NOMO-1 treated with DMSO at 0.1 percent for 48 hours (cell line): ENCODE measurements around the gene FBXL14.

ENCODE experiments used
- DNase-seq: peaks from one replicate; lab custom pipeline; 2025; ENCODE audit not compliant: unreplicated experiment; lab: John Stamatoyannopoulos, UW

The FBXL14 gene

DNA sequence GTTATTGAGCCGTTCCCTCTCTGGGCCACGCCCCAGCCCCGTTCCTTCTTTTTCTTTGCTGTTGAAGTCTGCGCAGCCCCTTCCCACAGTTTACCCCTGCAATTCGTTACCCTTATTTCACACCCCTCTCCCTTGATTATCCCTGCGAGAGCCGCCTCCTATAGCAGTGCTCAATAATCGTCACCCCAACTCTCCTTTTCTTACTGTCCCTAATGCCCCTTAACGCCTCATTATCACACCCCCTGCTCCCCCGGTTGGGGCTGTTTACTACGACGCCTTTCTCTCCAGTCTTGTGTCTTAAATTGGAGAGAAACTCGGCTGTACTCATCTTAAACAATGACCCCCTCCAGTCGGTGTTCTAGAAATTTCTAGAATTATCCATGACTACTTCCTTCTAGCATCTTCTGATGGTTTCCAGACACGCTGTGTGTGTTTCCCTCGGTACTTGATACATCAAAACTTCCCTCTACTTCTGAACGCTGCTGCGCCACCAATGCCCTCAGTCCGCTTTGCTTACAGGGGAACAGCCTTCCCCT, 713 bp upstream of the FBXL14 start:
- no peak for DNase-seq

DNA sequence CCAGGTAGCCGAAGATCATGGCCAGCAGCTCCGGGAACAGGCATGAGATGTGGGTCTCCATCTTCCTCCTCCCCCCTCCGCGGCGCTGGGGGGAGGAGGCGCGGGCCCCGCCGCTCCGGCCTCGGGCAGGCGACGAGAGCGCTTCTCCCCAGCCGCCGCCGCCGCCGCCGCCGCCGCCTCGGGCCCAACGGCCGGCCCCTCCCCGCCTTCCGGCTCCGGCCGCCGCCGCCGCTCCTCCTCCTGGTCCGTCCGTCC, 448 bp downstream of the FBXL14 start:
- peak; percentile 51 for DNase-seq

DNA sequence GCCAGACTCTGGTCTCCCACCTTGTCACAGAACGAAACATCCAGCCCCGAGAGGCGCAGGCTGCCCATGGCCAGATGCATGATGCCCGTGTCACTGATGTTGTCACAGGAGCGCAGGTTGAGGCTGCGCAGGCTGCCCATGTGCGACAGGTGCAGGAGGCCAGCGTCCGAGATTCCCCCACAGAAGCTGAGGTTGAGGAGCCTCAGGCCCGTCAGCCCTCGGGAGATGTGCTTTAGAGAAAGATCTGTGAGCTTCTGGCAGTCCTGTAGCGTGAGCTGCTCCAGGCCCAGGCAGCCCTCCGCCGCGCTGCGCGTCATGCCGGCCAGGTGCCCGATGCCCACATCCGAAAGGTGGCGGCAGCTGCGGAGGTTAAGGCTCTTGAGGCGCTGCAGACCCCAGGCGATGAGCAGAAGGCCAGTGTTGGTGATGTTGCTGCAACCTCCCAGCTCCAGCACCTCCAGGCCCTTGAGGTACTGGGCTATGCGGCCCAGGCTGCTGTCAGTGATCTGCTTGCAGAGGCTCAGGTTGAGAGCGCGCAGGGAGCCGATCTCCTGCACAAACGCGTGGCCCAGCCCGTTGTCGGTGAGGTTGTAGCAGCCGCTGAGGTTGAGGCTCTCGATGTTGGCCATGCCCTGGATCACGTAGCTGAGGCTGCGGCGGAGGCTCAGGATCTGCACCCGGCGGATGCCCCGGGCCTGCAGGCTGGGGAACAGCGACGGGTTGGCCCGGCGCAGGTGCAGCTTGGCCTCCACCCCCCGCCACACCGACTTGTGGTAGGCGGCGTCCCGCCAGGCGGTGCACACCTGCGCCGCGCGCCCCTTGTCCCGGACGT, 991 bp downstream of the FBXL14 start:
- DNase-seq = no peak

DNA sequence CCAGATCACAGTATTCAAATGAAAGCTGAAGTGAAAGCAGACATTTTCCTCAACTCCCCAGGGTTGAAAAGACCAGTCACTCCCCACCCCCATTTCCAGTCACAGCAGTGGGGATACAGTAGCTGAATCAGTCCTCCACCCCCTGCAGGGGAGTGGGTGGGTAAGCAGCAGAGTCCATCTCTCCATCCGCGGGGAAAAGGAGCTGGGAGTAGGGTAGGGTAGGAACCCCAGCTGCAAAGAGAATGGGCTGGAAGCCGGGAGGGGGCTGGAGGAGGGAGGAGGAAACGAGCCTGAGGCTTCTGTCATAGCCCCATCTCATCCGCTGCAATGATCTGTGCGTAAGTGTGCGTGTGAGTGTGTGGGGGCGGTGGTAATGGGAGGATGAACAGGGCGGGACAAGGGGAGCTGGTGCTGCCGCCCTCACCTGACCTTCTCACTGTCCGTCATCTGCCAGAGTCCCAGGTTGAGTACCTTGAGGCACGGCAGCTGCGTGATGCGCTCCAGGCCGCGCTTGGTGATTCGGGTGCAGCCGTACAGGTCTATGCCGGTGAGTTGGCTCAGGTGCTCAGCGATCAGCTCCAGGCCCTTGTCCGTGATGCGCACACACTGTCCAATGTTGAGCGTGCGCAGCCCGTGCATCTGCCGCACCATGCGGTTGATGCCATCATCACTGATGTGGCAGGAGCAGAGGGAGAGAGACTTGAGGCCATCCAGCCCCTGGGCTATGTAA, 1.8 kb downstream of the FBXL14 start:
- DNase-seq = peak; percentile 42

DNA sequence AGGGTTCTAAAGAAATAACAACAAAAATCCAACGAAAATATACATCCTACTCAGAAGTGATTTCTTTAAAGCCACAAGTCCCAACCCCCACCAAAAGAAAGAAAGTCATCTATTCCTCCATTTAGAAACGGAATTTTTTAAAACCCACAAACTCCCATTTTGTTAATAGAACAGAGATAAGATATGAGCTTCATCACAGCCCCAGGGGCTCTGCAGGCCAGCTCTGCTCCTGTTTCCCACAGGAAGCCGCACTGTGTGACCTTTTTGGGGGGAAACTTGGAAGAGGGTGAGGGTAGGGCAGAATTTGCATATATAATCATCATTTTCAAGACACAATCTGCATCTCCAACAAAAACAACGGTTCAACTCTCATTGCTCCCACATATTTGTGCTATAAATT, 2.8 kb downstream of the FBXL14 start:
- no peak for DNase-seq

DNA sequence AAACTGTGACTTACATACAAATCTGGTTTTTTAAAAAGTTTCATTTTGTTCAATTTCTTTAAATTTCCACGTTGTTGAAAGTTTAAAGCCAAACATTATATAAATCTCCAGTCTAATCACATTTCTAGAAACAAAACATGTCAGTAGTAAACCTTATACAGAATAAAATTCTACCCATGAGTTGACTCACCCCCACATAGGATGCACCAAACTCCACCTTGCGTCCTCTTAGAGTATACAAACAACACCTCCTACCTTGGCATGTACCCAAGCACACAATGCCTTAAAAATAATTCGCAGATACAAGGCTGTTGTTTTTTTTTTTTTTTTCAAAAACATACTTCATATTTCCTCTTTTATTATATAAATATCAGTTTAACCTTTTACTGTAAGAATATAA, 3.3 kb downstream of the FBXL14 start:
- no peak for DNase-seq

DNA sequence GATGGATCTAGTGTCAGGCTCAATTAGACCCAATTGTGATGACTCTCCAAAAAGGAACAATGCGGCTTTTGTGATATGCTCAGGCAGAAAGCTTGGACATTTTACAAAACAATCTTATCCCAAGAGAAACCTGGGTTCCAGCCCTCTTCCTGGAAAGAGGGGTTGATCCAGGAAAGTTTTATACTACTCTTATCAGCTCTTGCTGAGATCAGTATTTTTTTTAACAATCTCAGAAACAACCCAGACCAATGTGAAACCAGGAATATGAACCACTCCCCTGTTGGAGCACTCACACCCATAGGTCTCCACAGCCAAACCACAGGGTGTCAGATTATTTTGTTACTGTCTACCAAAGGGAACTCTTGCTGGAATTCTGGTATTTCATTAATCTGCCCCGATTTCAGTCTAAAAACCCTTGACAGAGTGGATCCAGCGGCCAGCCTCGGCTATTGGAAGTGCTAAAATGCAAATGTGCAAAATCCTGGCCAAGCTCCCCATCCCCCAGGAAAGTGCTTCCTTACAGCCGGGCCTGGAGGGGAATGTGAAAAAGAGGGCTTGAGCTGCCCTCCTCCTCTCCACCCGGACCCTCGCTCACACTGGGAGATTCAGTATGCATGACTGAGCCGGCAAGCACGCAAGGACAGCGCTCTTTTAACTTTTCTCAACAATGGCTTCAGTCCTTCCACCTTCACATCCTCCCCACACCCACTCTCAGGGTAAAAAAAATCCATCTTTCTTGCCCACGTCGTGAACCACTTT, 4.0 kb downstream of the FBXL14 start:
- DNase-seq = no peak

DNA sequence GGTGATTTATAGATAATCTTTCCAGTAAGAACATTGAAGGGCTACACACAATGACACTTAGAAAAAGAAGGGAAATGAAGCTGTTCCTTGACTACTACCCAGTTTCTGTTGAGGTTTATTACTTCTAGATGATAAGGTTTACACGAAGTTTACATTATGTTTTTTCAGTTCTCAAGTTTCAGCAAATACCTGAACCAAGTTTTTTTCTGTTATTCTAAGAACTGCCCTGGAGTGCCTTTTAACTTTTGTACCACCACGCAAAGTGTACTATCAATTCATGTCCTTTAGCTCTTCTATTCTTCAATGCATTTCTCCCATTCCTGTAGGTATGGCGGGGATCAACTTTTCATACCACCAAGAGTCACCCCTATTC, 5.8 kb downstream of the FBXL14 start:
- DNase-seq = no peak

DNA sequence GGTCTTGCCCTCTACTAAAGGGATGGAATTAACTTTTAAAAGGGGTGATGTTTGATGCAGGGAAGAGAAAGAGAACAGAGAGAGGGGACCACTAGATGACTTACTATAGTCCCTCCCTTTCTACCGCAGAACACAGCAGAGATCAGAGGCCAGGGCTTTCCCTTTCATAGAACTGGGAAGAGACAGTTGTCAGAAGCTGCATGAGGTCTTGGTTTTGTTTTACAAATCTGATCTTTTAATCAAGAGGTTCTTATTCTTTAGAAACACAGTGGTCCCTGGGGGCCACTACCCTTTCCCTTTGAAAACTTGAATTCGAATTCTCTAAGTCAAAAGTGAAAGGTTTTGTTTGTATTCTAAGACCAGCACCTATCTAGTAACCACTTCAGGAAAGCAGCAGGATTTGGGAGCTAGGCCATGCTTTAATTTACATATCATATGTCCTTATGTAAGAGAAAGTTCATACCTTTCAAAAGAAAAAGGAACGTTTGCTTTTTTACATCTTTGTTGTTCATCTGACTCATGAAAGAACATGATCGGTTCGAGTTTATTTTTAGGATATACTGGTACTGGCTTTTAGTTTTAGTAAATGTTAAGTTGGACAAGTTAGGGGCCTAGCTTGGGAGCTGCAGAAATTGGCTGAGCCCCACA, 6.3 kb downstream of the FBXL14 start:
- DNase-seq = no peak

DNA sequence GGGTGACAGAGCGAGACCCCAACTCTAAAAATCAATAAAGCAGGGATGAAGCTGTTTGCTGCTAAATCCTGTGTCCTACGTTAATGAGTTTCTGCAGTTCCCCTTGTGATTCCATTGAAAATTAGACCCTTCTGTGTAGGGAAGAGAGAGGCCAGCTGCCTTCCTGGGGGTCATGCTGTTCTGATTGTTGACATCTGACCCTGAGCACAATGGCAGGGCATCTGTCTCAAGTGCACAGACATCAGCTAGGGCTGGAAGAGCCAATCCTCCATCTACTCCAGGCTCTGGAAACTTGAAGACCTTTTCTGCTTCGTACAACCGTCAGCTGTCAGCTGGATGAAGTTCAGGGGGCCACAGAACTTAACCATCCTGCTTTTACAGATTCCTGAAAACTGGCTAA, 10.1 kb downstream of the FBXL14 start:
- no peak for DNase-seq

DNA sequence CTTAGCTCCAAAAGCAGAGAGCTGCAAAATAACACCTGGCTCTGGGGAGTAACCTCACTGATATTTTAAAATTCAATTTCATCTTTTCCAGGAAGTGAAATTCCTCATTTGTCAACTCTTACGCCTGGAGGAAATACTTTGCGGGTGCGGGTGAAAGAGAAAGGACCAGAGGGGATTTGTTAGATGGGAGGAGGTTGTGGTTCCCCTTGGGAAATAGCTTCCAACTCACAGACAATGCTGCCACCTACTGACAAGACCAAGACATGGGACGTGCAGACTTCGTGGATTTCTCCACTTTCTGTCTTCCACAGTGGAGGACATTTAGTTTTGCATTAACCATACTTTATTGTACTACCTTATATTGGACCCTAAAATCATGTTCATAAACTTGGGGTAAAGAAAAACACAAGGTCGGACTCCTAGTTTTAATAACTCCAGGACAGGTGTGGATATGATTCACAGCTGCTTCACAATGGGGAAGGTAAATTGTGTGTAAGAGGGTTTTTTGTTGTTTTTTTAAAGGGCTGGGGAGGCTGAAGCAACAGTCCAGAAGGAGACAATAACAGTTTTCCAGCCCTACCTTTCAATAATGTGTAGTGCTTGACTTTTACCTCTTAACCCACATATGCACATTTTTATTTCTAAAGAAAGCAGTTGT, 10.8 kb downstream of the FBXL14 start:
- peak; percentile 81 for DNase-seq

DNA sequence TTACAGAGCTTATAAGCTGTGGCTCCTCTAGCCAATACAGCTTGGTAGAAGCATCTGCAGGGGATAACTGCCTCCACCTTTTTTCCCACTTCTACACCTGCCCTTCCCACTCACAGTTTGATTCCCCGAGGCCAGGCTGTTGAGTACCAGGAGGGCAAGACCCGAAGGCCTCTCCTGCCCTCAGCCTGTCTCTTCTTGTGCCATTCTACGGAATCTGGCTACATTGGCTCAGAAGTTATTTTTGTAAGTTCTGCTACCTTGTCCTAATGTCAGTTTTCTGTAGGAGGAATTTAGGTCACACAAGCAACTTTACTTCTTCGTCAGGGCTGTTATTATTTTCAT, 11.7 kb downstream of the FBXL14 start:
- no peak for DNase-seq

DNA sequence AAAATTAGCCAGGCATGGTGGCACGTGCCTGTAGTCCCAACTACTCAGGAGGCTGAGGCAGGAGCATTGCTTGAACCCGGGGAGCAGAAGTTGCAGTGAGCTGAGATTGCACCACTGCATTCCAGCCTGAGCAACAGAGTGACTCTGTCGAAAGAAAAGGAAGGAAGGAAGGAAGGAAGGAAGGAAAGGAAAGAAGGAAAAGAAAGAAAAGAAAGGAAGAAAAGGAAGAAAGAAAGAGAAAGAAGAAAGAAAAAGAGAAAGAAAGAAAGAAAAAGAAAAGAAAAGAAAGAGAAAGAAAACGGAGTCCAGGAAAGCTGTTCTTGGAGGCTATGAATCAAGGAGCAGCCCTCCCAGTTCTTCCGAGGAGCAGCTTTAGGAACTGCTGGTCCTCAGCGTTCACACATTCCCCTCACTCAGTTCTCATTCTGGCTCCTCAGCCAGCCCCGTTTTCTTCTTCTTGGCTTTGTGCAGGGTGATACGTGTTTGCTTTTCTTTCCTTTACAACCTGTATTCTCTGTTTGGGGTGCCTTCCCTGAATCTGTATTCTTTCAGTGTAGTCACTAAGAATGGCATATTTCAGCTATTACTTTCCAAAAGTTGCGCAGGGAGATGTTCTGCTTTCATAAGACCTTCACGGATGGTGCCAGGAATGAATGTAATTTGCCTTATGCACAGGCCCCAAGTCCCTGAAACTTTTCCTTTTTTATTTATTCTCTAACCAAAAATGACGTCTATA, 12.2 kb downstream of the FBXL14 start:
- DNase-seq = no peak

DNA sequence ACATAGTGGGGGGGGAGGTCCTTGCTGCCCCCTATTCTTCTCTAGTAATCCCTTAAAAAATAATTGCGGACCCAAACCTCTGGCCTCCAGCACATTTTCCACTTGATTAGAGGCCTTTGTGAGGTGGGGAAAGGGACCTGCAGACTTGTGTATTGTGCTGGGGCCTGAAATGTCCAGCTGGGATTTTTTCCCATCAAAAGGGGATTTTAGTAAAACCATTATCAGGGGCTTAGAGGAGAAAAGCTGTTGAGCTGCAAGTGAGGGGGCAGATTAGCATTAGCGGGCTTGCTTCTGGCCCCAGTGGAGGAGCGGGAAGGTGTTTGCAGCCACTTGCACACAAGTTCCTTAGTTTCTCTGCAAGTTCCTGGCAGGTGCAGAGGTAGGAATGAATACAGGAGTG, 13.9 kb downstream of the FBXL14 start:
- no peak for DNase-seq

DNA sequence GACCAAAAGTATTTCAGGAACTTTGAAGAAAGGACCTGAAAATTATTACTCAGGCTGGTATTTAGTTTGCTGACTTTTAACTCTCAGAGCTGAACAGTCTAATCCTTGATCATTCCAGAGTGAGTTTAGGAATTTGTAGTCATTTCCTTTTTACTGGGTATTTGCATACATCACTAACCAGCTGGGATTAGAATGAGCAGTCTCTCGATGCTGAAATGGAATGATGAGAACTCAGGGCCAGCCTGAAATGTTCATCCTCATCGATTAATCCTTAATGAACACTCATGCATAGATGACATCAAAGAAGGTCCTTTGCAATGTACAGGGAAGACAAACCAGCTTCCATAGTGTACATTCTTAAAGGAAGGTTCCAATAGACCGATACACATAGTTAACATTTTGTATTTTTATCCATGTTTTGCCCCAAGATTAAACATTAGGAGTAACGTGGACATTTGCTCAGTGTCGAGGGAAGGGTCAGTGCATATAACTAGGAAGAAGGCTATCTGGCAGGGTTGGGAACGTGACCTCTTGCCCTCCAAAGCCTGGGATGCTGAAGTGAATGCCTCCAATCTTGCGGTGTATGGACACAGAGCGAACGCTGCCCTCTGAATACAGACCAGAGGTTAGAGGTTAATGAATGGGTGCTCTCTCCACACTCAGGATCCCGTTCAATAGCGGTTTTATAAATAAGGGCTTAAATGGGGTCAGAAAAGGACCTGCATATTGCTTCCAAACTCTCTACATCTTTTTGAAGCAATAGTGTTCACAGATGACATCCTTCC, 14.5 kb downstream of the FBXL14 start:
- DNase-seq = no peak

DNA sequence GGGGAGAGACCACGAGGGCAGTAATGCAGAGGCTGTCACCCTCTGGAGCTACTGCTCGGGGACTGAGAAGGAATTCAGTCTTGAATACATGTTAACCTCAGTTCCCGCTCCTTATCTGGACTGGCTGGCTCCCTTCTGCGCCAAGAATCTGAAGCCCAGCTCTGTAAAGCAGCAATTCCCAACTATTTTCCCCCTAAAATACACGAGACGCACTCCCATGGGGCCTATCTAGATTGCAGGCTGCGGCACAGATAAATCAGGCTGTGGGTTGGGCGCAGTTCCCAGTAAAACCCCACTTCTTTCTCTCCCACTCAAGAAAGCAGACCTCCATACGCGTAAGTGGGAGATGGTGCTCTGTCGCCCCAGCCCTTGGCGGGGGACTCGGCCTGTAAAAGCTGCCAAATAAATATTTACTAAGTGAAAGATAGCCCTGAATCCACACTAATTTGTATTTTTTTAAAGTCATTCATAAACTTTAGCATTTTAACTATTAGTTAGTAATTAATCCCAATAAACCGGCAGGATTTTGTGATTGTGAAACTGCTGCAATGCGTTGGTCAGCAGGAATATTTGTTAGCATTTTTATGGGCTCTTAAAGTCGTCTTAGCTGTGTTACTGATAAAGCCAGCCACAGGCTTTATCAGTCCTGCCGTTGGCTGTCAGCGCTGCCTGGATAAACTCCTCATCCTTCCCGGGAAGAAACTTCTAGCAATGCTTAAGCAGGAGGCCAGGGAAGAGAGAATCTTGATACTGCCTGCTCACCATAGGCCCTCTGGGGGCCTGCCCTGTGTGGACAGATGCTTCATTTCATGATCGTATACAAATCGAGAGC, 17.8 kb downstream of the FBXL14 start:
- DNase-seq = no peak

DNA sequence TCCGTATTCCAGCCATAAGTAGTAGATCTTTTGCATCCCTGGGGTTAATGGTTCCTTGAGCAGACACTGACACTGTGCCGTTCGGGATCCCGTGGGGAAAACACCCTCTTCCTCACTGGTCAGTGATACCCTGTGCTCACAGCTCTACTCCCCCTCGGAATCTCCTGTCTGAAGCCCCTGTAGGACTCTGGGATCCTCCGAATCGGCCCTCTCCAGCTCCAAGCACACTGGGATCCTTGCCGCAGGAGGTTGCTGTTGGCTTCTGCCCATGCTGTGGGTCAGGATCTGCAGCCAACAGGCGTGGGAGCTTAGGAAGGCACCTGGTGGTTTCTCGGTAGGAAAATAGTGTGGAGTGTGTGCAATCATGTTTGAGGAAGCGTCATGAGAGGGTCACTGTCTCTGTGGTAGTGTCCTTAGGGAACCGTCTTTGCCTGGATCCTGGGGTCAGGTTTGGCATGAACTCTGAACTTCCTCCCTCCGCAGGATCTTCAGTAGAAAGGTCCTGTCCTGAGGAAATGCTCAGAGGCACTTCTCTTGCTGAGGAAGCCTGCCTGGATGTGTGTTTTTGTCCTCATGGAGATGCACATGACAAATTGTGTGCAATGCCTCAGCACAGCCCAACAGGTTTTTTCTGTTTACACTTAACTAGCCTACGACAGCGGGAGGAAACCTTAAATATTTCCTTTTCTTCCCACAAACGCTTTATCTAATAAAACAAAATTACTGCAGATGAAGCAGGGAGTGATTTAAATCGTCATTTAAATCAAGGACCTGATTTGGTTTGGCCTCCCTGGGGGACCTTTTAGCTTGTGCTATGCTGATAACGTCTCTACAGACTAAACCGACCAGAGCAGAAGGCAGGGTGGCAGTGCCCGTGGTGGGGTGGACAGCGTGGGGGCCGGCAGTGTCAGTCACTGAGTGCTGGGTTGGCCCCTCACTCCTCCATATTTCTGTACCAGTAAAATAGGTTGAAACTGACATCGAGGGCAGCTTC, 18.7 kb downstream of the FBXL14 start:
- no peak for DNase-seq
